GM18508 (cell line): ENCODE results near the gene MT1X.

ENCODE experiments used
- ATAC-seq: cut with Tn5 transposase; IDR thresholded peaks from one replicate; pipeline ENCODE4 v1.9.1; 2021; ENCODE audit warnings: moderate number of reproducible peaks; ENCODE audit not compliant: insufficient read depth, unreplicated experiment

The MT1X gene

GRCh38 chr16:56681939-56682702 lies at the start of gene MT1X:
MT1X (plus strand) TSS chr16:56682470; CDS start chr16:56682541, 71 bp downstream.
- ATAC-seq, result peak; percentile 69

- no peak for ATAC-seq
These were observed 49.4 kb upstream of the MT1X start for GRCh38 chr16:56632848-56633365.

GRCh38 chr16:56633535-56633934 lies 48.7 kb upstream of the MT1X start:
- no peak for ATAC-seq

- no peak for ATAC-seq
These were observed 47.4 kb upstream of the MT1X start for GRCh38 chr16:56634715-56635440.

GRCh38 chr16:56635441-56635967 lies 46.8 kb upstream of the MT1X start:
- no peak for ATAC-seq

- no peak for ATAC-seq
These were observed 45.5 kb upstream of the MT1X start for GRCh38 chr16:56636616-56637413.

GRCh38 chr16:56637814-56638750 lies 44.2 kb upstream of the MT1X start, which contains the start of gene MT1A:
MT1A (plus strand) TSS chr16:56638666; CDS start chr16:56638739, 73 bp downstream.
- ATAC-seq, result no peak

- no peak for ATAC-seq
These were observed 43.2 kb upstream of the MT1X start for GRCh38 chr16:56639045-56639444.

GRCh38 chr16:56640076-56640475 lies 42.2 kb upstream of the MT1X start:
- ATAC-seq, result no peak

- ATAC-seq, result no peak
These were observed 41.1 kb upstream of the MT1X start for GRCh38 chr16:56641166-56641565.

- no peak for ATAC-seq
These were observed 39.0 kb upstream of the MT1X start for GRCh38 chr16:56643080-56643778.

- ATAC-seq, result no peak
These were observed 38.4 kb upstream of the MT1X start for GRCh38 chr16:56643833-56644232.

- ATAC-seq, result no peak
These were observed 37.0 kb upstream of the MT1X start for GRCh38 chr16:56645311-56645710.

GRCh38 chr16:56645838-56646237 lies 36.4 kb upstream of the MT1X start:
- no peak for ATAC-seq

- ATAC-seq, result no peak
These were observed 34.4 kb upstream of the MT1X start for GRCh38 chr16:56647641-56648431.

- ATAC-seq, result no peak
These were observed 33.0 kb upstream of the MT1X start for GRCh38 chr16:56649271-56649670.

GRCh38 chr16:56649820-56650219 lies 32.5 kb upstream of the MT1X start:
- ATAC-seq, result no peak

GRCh38 chr16:56651586-56651985 lies 30.7 kb upstream of the MT1X start, which contains the start of gene MT1B:
MT1B (plus strand) TSS chr16:56651886; CDS start chr16:56651954, 68 bp downstream.
- no peak for ATAC-seq
